Parathyroid adenoma (tissue), 2 donors: ENCODE results near the gene SH3RF2.
"Not testable (repeated sequence)": the region's sequence is repeated elsewhere in the genome, so short reads cannot be mapped to it uniquely, and the experiment has no call there.

ENCODE experiments used
- H2AFZ ChIP-seq: fragments of 300-600 bp; sonication (generic); one replicate; pipeline ENCODE4 v1.7.0; 2017; ENCODE audit warnings: antibody characterized with exemption, mild to moderate bottlenecking
- H3K27ac ChIP-seq: fragments of 300-600 bp; sonication (generic); one replicate; pipeline ENCODE4 v1.7.0; 2017
- H3K27me3 ChIP-seq: fragments of 300-600 bp; sonication (generic); one replicate; pipeline ENCODE4 v1.7.0; 2017; ENCODE audit warnings: low read length; ENCODE audit not compliant: control insufficient read depth, insufficient read depth
- H3K36me3 ChIP-seq: fragments of 300-600 bp; sonication (generic); one replicate; pipeline ENCODE4 v1.7.0; 2017; ENCODE audit warnings: low read length; ENCODE audit not compliant: control insufficient read depth, insufficient read depth
- H3K4me1 ChIP-seq: fragments of 300-600 bp; sonication (generic); one replicate; pipeline ENCODE4 v1.7.0; 2017; ENCODE audit warnings: control low read depth
- H3K4me2 ChIP-seq: fragments of 300-600 bp; sonication (generic); one replicate; pipeline ENCODE4 v1.7.0; 2017; ENCODE audit warnings: low read length
- H3K4me3 ChIP-seq: fragments of 300-600 bp; sonication (generic); one replicate; pipeline ENCODE4 v1.7.0; 2017; ENCODE audit warnings: low read depth, low read length
- H3K79me2 ChIP-seq: fragments of 300-600 bp; sonication (generic); one replicate; pipeline ENCODE4 v1.7.0; 2017; ENCODE audit warnings: control low read depth
- H3K9ac ChIP-seq: fragments of 300-600 bp; sonication (generic); one replicate; pipeline ENCODE4 v1.7.0; 2017; ENCODE audit warnings: mild to moderate bottlenecking
- H3K9me3 ChIP-seq: fragments of 300-600 bp; sonication (generic); one replicate; pipeline ENCODE4 v1.7.0; 2017; ENCODE audit warnings: low read length; ENCODE audit not compliant: control insufficient read depth
- CTCF ChIP-seq: fragments of 300-600 bp; sonication (generic); IDR thresholded peaks from one replicate; pipeline ENCODE4 v1.7.0; 2017; ENCODE audit warnings: antibody characterized with exemption, mild to moderate bottlenecking
- donor health status: primary hyperparathyroidism.

Gene SH3RF2

GRCh38 chr5:145951071-145951470, 14.7 kb downstream of the SH3RF2 start:
- H3K27me3 ChIP-seq = no peaks in the 10 kb centered on the region
- H3K9me3 ChIP-seq = no peaks in the 10 kb centered on the region
- H3K79me2 ChIP-seq = no peaks in the 10 kb centered on the region
- no peak overlapping the region for H3K4me2 ChIP-seq
- no peak overlapping the region for H3K27ac ChIP-seq
- no peak overlapping the region for H3K9ac ChIP-seq
- no peaks in the 10 kb centered on the region for H3K36me3 ChIP-seq
- no peak for TF ChIP-seq CTCF
- no peak overlapping the region for H2AFZ ChIP-seq
- H3K4me3 ChIP-seq = no peak overlapping the region
- no peaks in the 10 kb centered on the region for H3K4me1 ChIP-seq

GRCh38 chr5:145953202-145953601, 16.8 kb downstream of the SH3RF2 start:
- Histone ChIP-seq H2AFZ (no peak overlapping the region), H3K4me3 (no peak overlapping the region), H3K9ac (no peak overlapping the region), H3K79me2 (no peaks in the 10 kb centered on the region), H3K4me2 (no peak overlapping the region), H3K4me1 (no peaks in the 10 kb centered on the region), H3K9me3 (no peaks in the 10 kb centered on the region), H3K27me3 (no peaks in the 10 kb centered on the region), H3K36me3 (no peaks in the 10 kb centered on the region), H3K27ac (no peak overlapping the region)
- no peak for TF ChIP-seq CTCF

GRCh38 chr5:145954140-145954539, 17.8 kb downstream of the SH3RF2 start:
- not testable (repeated sequence) for H2AFZ ChIP-seq, H3K27me3 ChIP-seq, H3K9ac ChIP-seq, H3K36me3 ChIP-seq, H3K4me2 ChIP-seq, H3K27ac ChIP-seq, H3K79me2 ChIP-seq, H3K4me1 ChIP-seq, H3K9me3 ChIP-seq, H3K4me3 ChIP-seq

- Histone ChIP-seq H3K4me2 (no peak overlapping the region), H3K27ac (no peak overlapping the region)
- TF ChIP-seq CTCF = no peak
These were observed 21.0 kb downstream of the SH3RF2 start for GRCh38 chr5:145957388-145957787.

GRCh38 chr5:145958436-145958835, 22.1 kb downstream of the SH3RF2 start:
- Histone ChIP-seq H3K4me3 (no peak overlapping the region), H3K4me1 (no peaks in the 10 kb centered on the region), H3K27ac (no peak overlapping the region), H3K9me3 (no peaks in the 10 kb centered on the region), H2AFZ (no peak overlapping the region), H3K36me3 (no peaks in the 10 kb centered on the region), H3K79me2 (no peaks in the 10 kb centered on the region), H3K4me2 (no peak overlapping the region), H3K27me3 (no peaks in the 10 kb centered on the region), H3K9ac (no peak overlapping the region)
- no peak for TF ChIP-seq CTCF

More at GRCh38 chr5:145957388-145957787, 21.0 kb downstream of the SH3RF2 start:
- Histone ChIP-seq H3K36me3 (no peaks in the 10 kb centered on the region), H3K79me2 (no peaks in the 10 kb centered on the region), H3K4me3 (no peak overlapping the region), H3K9ac (no peak overlapping the region), H3K27me3 (no peaks in the 10 kb centered on the region), H2AFZ (no peak overlapping the region), H3K4me1 (no peaks in the 10 kb centered on the region), H3K9me3 (no peaks in the 10 kb centered on the region)
